HCT116 (cell line): ENCODE data around the gene FAAP100. TPM values are rescaled to one million over a fixed set of nuclear protein-coding genes. Genes with fewer than 3 reads are reported as not detected.

Experiments
- ATAC-seq: fragments of 200-7000 bp; cut with Tn5 transposase; 2 replicates; pipeline ENCODE4 v1.9.1; 2020; ENCODE audit warnings: mild to moderate bottlenecking, moderate library complexity
- BruUV-seq: library from RNA; stranded (reverse); fragments of 400-500 nt; replicated peaks from 2 replicates; lab custom pipeline; 2021; lab: Mats Ljungman, UMichigan
- CTCF ChIA-PET: fragments of 300-600 bp; sonication (Branson Sonifier 250); formaldehyde crosslinking; loops from one replicate; lab custom pipeline; 2021; ENCODE audit warnings: antibody characterized with exemption; lab: Charles Lee
- POLR2A ChIA-PET: fragments of 300-600, 350-600 bp; sonication (Branson Sonifier 250); formaldehyde crosslinking; loops from one replicate; lab custom pipeline; 2021; ENCODE audit warnings: antibody characterized with exemption; lab: Charles Lee
- RAD21 ChIA-PET, 2 experiments: fragments of 300-600 bp; sonication (Branson Sonifier 250); formaldehyde crosslinking; loops; one replicate each; lab custom pipeline; 2023; ENCODE audit warnings: low total read pairs in 2 of 2; ENCODE audit not compliant: uncharacterized antibody in 2 of 2, unreplicated experiment in 2 of 2, low non-redundant PET in 1 of 2; lab: Charles Lee
- DNase-seq: peaks from one replicate; pipeline ENCODE4 v3.0.0-alpha.2; 2010; ENCODE audit warnings: low read depth, low spot score
- H2AFZ ChIP-seq: fragments of 200-600 bp; shearing (Covaris generic), sonication (generic); 2 replicates; pipeline ENCODE4 v1.6.1; 2017; ENCODE audit warnings: low read depth, mixed run types, mixed read lengths, antibody characterized with exemption, low read length; ENCODE audit not compliant: poor library complexity, severe bottlenecking
- H3K27ac ChIP-seq: 2 replicates; pipeline ENCODE4 v1.5.1; 2012; ENCODE audit warnings: low read depth, low read length
- H3K27me3 ChIP-seq: fragments of 200-600 bp; sonication (generic); 2 replicates; pipeline ENCODE4 v1.6.1; 2016; ENCODE audit warnings: mixed run types, low read length, mixed read lengths; ENCODE audit not compliant: insufficient read depth
- H3K36me3 ChIP-seq, 2 experiments: fragments of 200-500 bp in 1 of 2; fragments of 200-600 bp in 1 of 2; sonication (Bioruptor generic) in 1 of 2; sonication (generic) in 1 of 2; 2 replicates each; pipeline versions ENCODE4 v1.5.1 to v1.6.1; 2014 to 2016; ENCODE audit warnings: low read length in 2 of 2, inconsistent platforms in 1 of 2, mixed read lengths in 1 of 2, mixed run types in 1 of 2; ENCODE audit not compliant: insufficient read depth in 2 of 2, control insufficient read depth in 1 of 2
- H3K4me1 ChIP-seq, 2 experiments: fragments of 200-600 bp in 1 of 2; sonication (generic) in 1 of 2; 2 replicates each; pipeline versions ENCODE4 v1.5.1 to v1.6.1; 2012 to 2017; ENCODE audit warnings: low read length in 2 of 2, inconsistent platforms in 1 of 2, mild to moderate bottlenecking in 1 of 2, mixed read lengths in 1 of 2, mixed run types in 1 of 2, moderate library complexity in 1 of 2; ENCODE audit not compliant: insufficient read depth in 2 of 2, control insufficient read depth in 1 of 2
- H3K4me2 ChIP-seq: fragments of 200-600 bp; sonication (generic); 2 replicates; pipeline ENCODE4 v1.6.1; 2017; ENCODE audit warnings: mixed run types, low read length, mixed read lengths
- H3K4me3 ChIP-seq, 2 experiments: fragments of 200-600 bp in 1 of 2; sonication (generic) in 1 of 2; replicated peaks in 1 of 2; 2 replicates each; pipeline ENCODE4 v1.5.1; 2011 to 2016; ENCODE audit warnings: low read length in 2 of 2, control low read depth in 1 of 2, low read depth in 1 of 2, mild to moderate bottlenecking in 1 of 2, mixed read lengths in 1 of 2, mixed run types in 1 of 2
- H3K79me2 ChIP-seq: fragments of 200-600 bp; sonication (generic); 2 replicates; pipeline ENCODE4 v1.6.1; 2017; ENCODE audit warnings: mild to moderate bottlenecking, mixed run types, low read length, moderate library complexity, mixed read lengths; ENCODE audit not compliant: insufficient read depth
- H3K9ac ChIP-seq: fragments of 200-600 bp; sonication (generic); 2 replicates; pipeline ENCODE4 v1.6.1; 2016; ENCODE audit warnings: low read length, mixed read lengths
- H3K9me2 ChIP-seq: fragments of 200-600 bp; sonication (generic), shearing (Covaris generic); 2 replicates; pipeline ENCODE4 v1.6.1; 2017; ENCODE audit warnings: mixed run types, mild to moderate bottlenecking, moderate library complexity; ENCODE audit not compliant: insufficient read depth
- H3K9me3 ChIP-seq, 2 experiments: fragments of 200-500 bp in 1 of 2; fragments of 200-600 bp in 1 of 2; sonication (Bioruptor generic) in 1 of 2; sonication (generic) in 1 of 2; 2 replicates each; pipeline ENCODE4 v1.6.1; 2014 to 2017; ENCODE audit warnings: low read length in 2 of 2, mixed read lengths in 2 of 2, inconsistent platforms in 1 of 2, low read depth in 1 of 2, mild to moderate bottlenecking in 1 of 2, mixed run types in 1 of 2, moderate library complexity in 1 of 2; ENCODE audit not compliant: control insufficient read depth in 1 of 2, insufficient read depth in 1 of 2
- H4K20me1 ChIP-seq: fragments of 200-600 bp; sonication (generic), shearing (Covaris generic); 2 replicates; pipeline ENCODE4 v1.6.1; 2017; ENCODE audit warnings: mixed run types, mild to moderate bottlenecking, moderate library complexity; ENCODE audit not compliant: insufficient read depth
- ATF3 ChIP-seq: IDR thresholded peaks from 2 replicates; pipeline ENCODE4 v1.6.1; 2012
- CBX3 ChIP-seq: IDR thresholded peaks from 2 replicates; pipeline ENCODE4 v1.6.1; 2012; ENCODE audit warnings: low read depth
- ELF1 ChIP-seq: IDR thresholded peaks from 2 replicates; pipeline ENCODE4 v1.6.1; 2012; ENCODE audit warnings: low read depth, borderline replicate concordance
- EZH2 ChIP-seq: fragments of 200-600 bp; sonication (generic); IDR thresholded peaks from 2 replicates; pipeline ENCODE4 v1.6.1; 2017; ENCODE audit warnings: antibody characterized with exemption, mixed run types
- EZH2phosphoT487 ChIP-seq: fragments of 200-600 bp; IDR thresholded peaks from 2 replicates; pipeline ENCODE4 v1.6.1; 2018; ENCODE audit warnings: antibody characterized with exemption, borderline replicate concordance
- JUND ChIP-seq: IDR thresholded peaks from 2 replicates; pipeline ENCODE4 v1.6.1; 2012
- MAX ChIP-seq: IDR thresholded peaks from 2 replicates; pipeline ENCODE4 v1.6.1; 2012
- POLR2A ChIP-seq: IDR thresholded peaks from 2 replicates; pipeline ENCODE4 v1.7.0; 2011; ENCODE audit warnings: borderline replicate concordance; ENCODE audit not compliant: insufficient read depth, insufficient read length; ENCODE audit errors: extremely low read depth
- POLR2AphosphoS5 ChIP-seq: IDR thresholded peaks from 2 replicates; pipeline ENCODE4 v1.6.1; 2011; ENCODE audit warnings: mild to moderate bottlenecking, low read depth, low read length, moderate library complexity
- RAD21 ChIP-seq: IDR thresholded peaks from 2 replicates; pipeline ENCODE4 v1.6.1; 2012; ENCODE audit warnings: low read depth, mild to moderate bottlenecking
- SIN3A ChIP-seq: IDR thresholded peaks from 2 replicates; pipeline ENCODE4 v1.6.1; 2012; ENCODE audit warnings: low read depth
- SP1 ChIP-seq: IDR thresholded peaks from 2 replicates; pipeline ENCODE4 v1.6.1; 2012; ENCODE audit warnings: low read depth
- SRF ChIP-seq: IDR thresholded peaks from 2 replicates; pipeline ENCODE4 v1.6.1; 2012; ENCODE audit warnings: low read depth
- TCF7L2 ChIP-seq: IDR thresholded peaks from 2 replicates; pipeline ENCODE4 v1.7.0; 2011; ENCODE audit warnings: borderline replicate concordance, inconsistent platforms; ENCODE audit not compliant: insufficient read depth, insufficient read length; ENCODE audit errors: extremely low read depth
- YY1 ChIP-seq: IDR thresholded peaks from 2 replicates; pipeline ENCODE4 v1.6.1; 2011; ENCODE audit warnings: low read length, low read depth, moderate library complexity, mild to moderate bottlenecking; ENCODE audit not compliant: insufficient replicate concordance; ENCODE audit errors: extremely low read depth
- ZBTB33 ChIP-seq: IDR thresholded peaks from 2 replicates; pipeline ENCODE4 v1.6.1; 2011; ENCODE audit warnings: mild to moderate bottlenecking, low read length, moderate library complexity; ENCODE audit not compliant: insufficient replicate concordance; ENCODE audit errors: extremely low read depth
- ZFX ChIP-seq: fragments of 450-650 bp; IDR thresholded peaks from 2 replicates; pipeline ENCODE4 v1.6.1; 2017
- ZNF274 ChIP-seq: fragments of 200-500 bp; sonication (Bioruptor generic); IDR thresholded peaks from 2 replicates; pipeline ENCODE4 v1.6.1; 2014; ENCODE audit warnings: mild to moderate bottlenecking, low read depth, low read length, inconsistent platforms
- intact Hi-C: fragments of 100-400 bp; cut with micrococcal nuclease; formaldehyde crosslinking; loops from 2 replicates; pipeline ENCODE4 v1.10.0; 2022
- total RNA-seq: library from RNA; stranded (reverse); gene quantifications from one replicate; pipeline ENCODE4 v1.2.1, GENCODE V29; 2021; ENCODE audit not compliant: unreplicated experiment

FAAP100 gene
- total RNA-seq, 1 experiment from 2014 or later = 53.4 TPM

- ChIA-PET CTCF (no interaction called here), RAD21 (no interaction called here), POLR2A (interaction anchor here (0.7 to 3.1 kb wide), 6 partner anchors 9 to 278 kb away, joined by 3 to 42 read pairs (median 4); partner anchors contain the start of genes FAAP100, NDUFAF8 and TEPSIN)
- no peaks in the 10 kb centered on the region for H3K9me3 ChIP-seq
- TF ChIP-seq ELF1 = no peak
- TF ChIP-seq RAD21 = no peak
- no peak for TF ChIP-seq JUND
- no peak for TF ChIP-seq MAX
- no peak for TF ChIP-seq EZH2phosphoT487
- no peak for TF ChIP-seq SP1
- no peak for TF ChIP-seq ZFX
- TF ChIP-seq SIN3A = no peak
- DNase-seq (no peak), ATAC-seq (no peak)
- peak overlapping the region; percentile 94 for H3K9ac ChIP-seq
- peak overlapping the region; percentile 100 for H3K4me2 ChIP-seq
- H4K20me1 ChIP-seq = no peaks in the 10 kb centered on the region; the same call in 1 of the 2 replicates
- H3K36me3 ChIP-seq = no peaks in the 10 kb centered on the region
- intact Hi-C loops = no loop called here
- peaks cover 40% of the 10 kb centered on the region for H3K79me2 ChIP-seq
- no peak overlapping the region for H2AFZ ChIP-seq
- BruUV-seq = no TSS peak
- peaks cover 34 to 75% of the 10 kb centered on the region in 2 experiments for H3K4me1 ChIP-seq
- no peaks in the 10 kb centered on the region for H3K9me2 ChIP-seq
- H3K27ac ChIP-seq = peak overlapping the region; percentile 98
- no peaks in the 10 kb centered on the region for H3K27me3 ChIP-seq
- no peak overlapping the region for H3K4me3 ChIP-seq
Observed at GRCh38 chr17:81517339-81518112, 34.6 kb downstream of the FAAP100 start.

GRCh38 chr17:81517009-81517338 lies 35.2 kb downstream of the FAAP100 start:
- Histone ChIP-seq H3K4me1 (peaks cover 34 to 75% of the 10 kb centered on the region in 2 experiments), H3K9me3 (no peaks in the 10 kb centered on the region), H3K4me2 (peak overlapping the region; percentile 100), H2AFZ (no peak overlapping the region), H3K9me2 (no peaks in the 10 kb centered on the region), H3K27me3 (no peaks in the 10 kb centered on the region), H3K36me3 (peaks cover 0 to 5% of the 10 kb centered on the region in 2 experiments; a peak in 1 of 4 replicates), H3K4me3 (no peak overlapping the region), H3K79me2 (peaks cover 46% of the 10 kb centered on the region), H3K27ac (peak overlapping the region; percentile 100), H4K20me1 (peaks cover 3% of the 10 kb centered on the region; the same call in 1 of the 2 replicates), H3K9ac (peak overlapping the region; percentile 94; the same call in 1 of the 2 replicates)
- ATAC-seq (no peak), DNase-seq (no peak)
- RAD21 ChIA-PET = no interaction called here
- no TSS peak for BruUV-seq
- CTCF ChIA-PET = no interaction called here
- intact Hi-C loops = no loop called here
- POLR2A ChIA-PET = interaction anchor here (0.7 kb wide), 1 partner anchor 11 kb away, joined by 3 read pairs; no protein-coding TSS in a partner anchor
- TF ChIP-seq ZBTB33 (no peak), SRF (no peak), ZNF274 (no peak), POLR2A (no peak), ATF3 (no peak), JUND (no peak), YY1 (no peak), SP1 (no peak), EZH2 (no peak), EZH2phosphoT487 (no peak), MAX (no peak), POLR2AphosphoS5 (no peak), TCF7L2 (no peak), ZFX (no peak), RAD21 (no peak), CBX3 (no peak)
